Fibroblast of the aortic adventitia (primary cell): ENCODE data around the gene CST4. TPM values are rescaled to one million over a fixed set of nuclear protein-coding genes. Genes with fewer than 3 reads are reported as not detected.
"Not testable (repeated sequence)": the region's sequence is repeated elsewhere in the genome, so short reads cannot be mapped to it uniquely, and the experiment has no call there.

Experiments
- DNase-seq: peaks from one replicate; pipeline ENCODE4 v3.0.0-alpha.2; 2010; ENCODE audit warnings: low read depth
- H3K4me3 ChIP-seq: 2 replicates; pipeline ENCODE4 v1.5.1; 2011; ENCODE audit warnings: low read depth, mild to moderate bottlenecking, control low read depth, low read length, moderate library complexity
- total RNA-seq: library from RNA; depleted of rRNA; stranded (reverse); fragments of >200 nt; gene quantifications from 2 replicates; pipeline ENCODE4 v1.2.3, GENCODE V29; 2012; ENCODE audit warnings: low replicate concordance
- TF ChIP-seq, protein P1 (sequence below): IDR thresholded peaks from 2 replicates; pipeline ENCODE4 v1.5.1; 2011; ENCODE audit warnings: mild to moderate bottlenecking, low read length, control low read depth, inconsistent platforms; ENCODE audit not compliant: insufficient read depth

CST4 gene, protein sequence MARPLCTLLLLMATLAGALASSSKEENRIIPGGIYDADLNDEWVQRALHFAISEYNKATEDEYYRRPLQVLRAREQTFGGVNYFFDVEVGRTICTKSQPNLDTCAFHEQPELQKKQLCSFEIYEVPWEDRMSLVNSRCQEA
- total RNA-seq = not detected in 2 replicates

GRCh38 chr20:23688684-23689398 lies at the start of gene CST4:
CST4 (minus strand) TSS chr20:23689038; CDS start chr20:23688969, 69 bp downstream.
- not testable (repeated sequence) for H3K4me3 ChIP-seq, DNase-seq

GRCh38 chr20:23735391-23735790 lies 46.6 kb upstream of the CST4 start:
- H3K4me3 ChIP-seq, DNase-seq: not testable (repeated sequence)

- not testable (repeated sequence) for H3K4me3 ChIP-seq, DNase-seq
Observed at GRCh38 chr20:23734949-23735348, 46.1 kb upstream of the CST4 start.

- H3K4me3 ChIP-seq, DNase-seq: not testable (repeated sequence)
Observed at GRCh38 chr20:23734440-23734839, 45.6 kb upstream of the CST4 start.

DNA sequence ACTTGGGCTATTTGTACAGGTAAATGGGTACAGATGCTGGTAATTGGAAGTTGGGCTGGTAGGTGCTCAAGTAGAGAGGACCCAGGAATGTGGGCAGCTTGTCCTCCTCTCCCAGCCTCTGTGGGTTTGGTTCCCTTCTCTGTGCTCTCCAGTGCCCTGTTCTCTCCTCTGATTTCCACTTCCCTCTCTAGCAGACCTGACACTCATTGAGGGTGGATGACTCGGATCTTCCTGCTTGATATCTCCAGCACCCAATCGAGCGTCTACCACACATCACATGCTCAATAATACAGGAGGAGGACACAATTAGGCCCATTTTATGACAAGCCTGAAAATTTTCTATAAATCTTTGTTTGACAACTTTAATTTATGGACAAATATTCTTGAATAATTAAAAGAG lies 38.2 kb upstream of the CST4 start:
- DNase-seq = no peak
- H3K4me3 ChIP-seq = no peak overlapping the region
- TF ChIP-seq, protein P1, sequence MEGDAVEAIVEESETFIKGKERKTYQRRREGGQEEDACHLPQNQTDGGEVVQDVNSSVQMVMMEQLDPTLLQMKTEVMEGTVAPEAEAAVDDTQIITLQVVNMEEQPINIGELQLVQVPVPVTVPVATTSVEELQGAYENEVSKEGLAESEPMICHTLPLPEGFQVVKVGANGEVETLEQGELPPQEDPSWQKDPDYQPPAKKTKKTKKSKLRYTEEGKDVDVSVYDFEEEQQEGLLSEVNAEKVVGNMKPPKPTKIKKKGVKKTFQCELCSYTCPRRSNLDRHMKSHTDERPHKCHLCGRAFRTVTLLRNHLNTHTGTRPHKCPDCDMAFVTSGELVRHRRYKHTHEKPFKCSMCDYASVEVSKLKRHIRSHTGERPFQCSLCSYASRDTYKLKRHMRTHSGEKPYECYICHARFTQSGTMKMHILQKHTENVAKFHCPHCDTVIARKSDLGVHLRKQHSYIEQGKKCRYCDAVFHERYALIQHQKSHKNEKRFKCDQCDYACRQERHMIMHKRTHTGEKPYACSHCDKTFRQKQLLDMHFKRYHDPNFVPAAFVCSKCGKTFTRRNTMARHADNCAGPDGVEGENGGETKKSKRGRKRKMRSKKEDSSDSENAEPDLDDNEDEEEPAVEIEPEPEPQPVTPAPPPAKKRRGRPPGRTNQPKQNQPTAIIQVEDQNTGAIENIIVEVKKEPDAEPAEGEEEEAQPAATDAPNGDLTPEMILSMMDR = no peak

DNA sequence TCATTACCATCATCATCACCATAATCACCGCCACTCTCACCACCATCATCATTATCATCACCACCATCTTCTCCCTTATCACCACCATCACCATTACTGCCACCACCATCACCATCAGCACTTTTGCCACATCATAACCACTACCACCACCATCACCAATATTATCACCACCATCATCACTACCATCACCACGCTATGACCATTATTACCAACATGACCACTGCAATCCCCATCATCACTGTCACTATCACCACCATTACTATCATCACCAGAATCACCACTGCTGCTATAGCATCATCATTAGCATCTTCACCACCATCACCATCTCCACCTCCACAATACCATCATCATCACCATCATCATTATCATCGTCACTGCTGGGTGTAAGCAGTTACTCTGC lies 36.3 kb upstream of the CST4 start:
- no peak overlapping the region for H3K4me3 ChIP-seq
- DNase-seq = no peak
- TF ChIP-seq, protein P1 = no peak

GRCh38 chr20:23723659-23724307 lies 34.9 kb upstream of the CST4 start:
- TF ChIP-seq, protein P1 = peak; percentile 49
- not testable (repeated sequence) for H3K4me3 ChIP-seq
- DNase-seq = peak; percentile 23

- DNase-seq = not testable (repeated sequence)
Observed at GRCh38 chr20:23722851-23723250, 34.0 kb upstream of the CST4 start.

DNA sequence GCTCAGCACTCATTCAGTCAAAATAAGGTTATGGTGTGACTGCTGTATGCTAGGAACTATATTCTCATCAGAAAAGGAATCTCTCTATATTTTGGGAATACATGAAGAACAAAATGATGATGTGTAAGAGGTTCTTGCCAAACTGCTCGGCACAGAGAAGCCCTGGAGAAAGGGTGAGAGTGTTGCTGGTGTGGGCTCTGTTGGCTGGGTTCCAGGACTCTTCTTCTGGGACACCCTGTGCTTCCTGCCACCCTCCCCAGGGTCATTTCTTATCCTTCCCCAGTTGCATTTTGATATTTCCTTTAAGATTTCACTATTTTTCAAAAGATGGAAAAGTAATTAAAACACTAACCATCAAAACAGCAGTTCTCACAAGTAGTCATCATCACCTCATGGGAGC lies 33.1 kb upstream of the CST4 start:
- TF ChIP-seq, protein P1 = no peak
- no peak for DNase-seq
- H3K4me3 ChIP-seq = no peak overlapping the region

More at GRCh38 chr20:23722851-23723250, 34.0 kb upstream of the CST4 start:
- not testable (repeated sequence) for H3K4me3 ChIP-seq

DNA sequence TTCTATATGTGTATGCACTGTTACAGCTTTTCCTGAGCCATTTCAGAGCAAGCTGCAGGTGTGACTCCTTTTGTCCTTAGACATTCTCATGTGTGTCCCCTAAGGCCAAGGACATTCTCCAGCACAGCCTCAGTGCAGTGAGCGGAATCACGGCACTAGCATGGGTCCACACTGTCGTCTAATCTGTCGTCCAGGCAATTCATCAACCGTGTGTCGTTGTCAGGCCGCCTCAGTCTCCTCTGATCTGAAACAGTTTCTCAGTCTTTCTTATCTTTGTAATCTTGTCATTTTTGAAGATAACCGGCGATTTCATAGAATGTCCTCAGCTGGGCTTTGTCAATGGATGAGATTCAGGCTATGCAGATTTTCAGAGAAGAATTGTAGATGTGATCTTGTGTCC lies 30.5 kb upstream of the CST4 start:
- not testable (repeated sequence) for H3K4me3 ChIP-seq, DNase-seq

DNA sequence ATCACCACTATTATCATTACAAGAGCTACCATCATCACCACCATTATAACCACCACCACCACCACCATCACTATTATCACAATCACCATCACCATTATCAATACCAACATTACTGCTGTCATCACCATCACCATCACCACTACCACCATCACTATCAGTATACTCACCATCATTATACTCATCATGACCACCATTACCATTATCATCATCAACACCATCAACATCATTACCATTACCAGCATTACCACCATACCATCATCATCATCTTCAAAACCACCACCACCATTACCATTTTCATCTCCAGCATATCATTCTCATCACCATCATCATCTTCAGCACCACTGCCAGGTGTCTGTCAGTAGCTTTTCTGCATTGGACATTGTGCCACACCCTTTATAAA lies 22.9 kb upstream of the CST4 start:
- DNase-seq, H3K4me3 ChIP-seq: not testable (repeated sequence)
